ENCODE data around the gene SLC37A1.

The SLC37A1 gene

GRCh38 chr21:42518215-42518614, 4.6 kb downstream of the SLC37A1 start:
- H3K4me3 ChIP-seq (ENCODE audit: low read depth in 1 of 2, low read length in 1 of 2) = no peak overlapping the region
- H3K27ac ChIP-seq = no peak overlapping the region
- no peaks in the 10 kb centered on the region for H3K27me3 ChIP-seq
- peaks cover 9 to 14% of the 10 kb centered on the region in 2 experiments for H3K4me1 ChIP-seq (ENCODE audit: control insufficient read depth in 1 of 2, insufficient read depth in 1 of 2, low read depth in 1 of 2, low read length in 1 of 2)
- H3K9me3 ChIP-seq = no peaks in the 10 kb centered on the region
- peaks cover 35% of the 10 kb centered on the region for H3K36me3 ChIP-seq
- TF ChIP-seq, protein P1, sequence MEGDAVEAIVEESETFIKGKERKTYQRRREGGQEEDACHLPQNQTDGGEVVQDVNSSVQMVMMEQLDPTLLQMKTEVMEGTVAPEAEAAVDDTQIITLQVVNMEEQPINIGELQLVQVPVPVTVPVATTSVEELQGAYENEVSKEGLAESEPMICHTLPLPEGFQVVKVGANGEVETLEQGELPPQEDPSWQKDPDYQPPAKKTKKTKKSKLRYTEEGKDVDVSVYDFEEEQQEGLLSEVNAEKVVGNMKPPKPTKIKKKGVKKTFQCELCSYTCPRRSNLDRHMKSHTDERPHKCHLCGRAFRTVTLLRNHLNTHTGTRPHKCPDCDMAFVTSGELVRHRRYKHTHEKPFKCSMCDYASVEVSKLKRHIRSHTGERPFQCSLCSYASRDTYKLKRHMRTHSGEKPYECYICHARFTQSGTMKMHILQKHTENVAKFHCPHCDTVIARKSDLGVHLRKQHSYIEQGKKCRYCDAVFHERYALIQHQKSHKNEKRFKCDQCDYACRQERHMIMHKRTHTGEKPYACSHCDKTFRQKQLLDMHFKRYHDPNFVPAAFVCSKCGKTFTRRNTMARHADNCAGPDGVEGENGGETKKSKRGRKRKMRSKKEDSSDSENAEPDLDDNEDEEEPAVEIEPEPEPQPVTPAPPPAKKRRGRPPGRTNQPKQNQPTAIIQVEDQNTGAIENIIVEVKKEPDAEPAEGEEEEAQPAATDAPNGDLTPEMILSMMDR (IDR thresholded peaks at IDR 0.05) = no peak

GRCh38 chr21:42518626-42519025, 5.0 kb downstream of the SLC37A1 start:
- peaks cover 37% of the 10 kb centered on the region for H3K36me3 ChIP-seq
- H3K9me3 ChIP-seq = no peaks in the 10 kb centered on the region
- H3K4me3 ChIP-seq (ENCODE audit: low read depth in 1 of 2, low read length in 1 of 2) = no peak overlapping the region
- no peak overlapping the region for H3K27ac ChIP-seq
- TF ChIP-seq, protein P1 (IDR thresholded peaks at IDR 0.05) = no peak
- H3K27me3 ChIP-seq = no peaks in the 10 kb centered on the region
- H3K4me1 ChIP-seq (ENCODE audit: control insufficient read depth in 1 of 2, insufficient read depth in 1 of 2, low read depth in 1 of 2, low read length in 1 of 2) = peaks cover 8 to 13% of the 10 kb centered on the region in 2 experiments

DNA sequence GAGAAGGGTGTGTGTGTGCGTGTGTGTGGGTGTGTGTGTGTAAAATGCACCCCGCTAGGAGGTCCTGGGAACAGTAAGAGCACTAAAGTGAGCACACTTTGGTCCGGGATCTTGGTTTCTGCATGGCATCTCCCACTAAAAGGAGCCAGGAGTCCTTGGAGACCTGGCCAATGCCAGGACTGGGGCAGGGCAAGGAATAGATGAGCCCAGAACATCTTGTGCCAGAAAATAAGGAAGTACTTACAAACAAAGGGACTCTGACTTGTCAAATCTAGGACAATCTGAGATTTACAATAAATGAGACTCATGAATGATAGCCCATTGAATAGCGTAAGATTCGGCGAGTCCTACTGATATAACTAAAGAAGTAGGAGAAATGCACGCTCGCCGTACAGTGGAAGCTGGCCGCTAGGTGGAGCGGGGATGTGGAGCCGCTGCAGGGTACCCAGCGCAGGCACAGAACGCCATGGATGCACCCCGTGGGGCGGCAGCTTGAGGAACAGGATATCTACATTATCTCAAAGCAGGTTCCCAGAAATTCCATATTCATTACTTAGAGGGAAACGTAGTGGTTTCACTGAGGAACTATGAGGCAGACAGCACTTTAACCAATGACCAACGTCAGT, 7.1 kb downstream of the SLC37A1 start:
- no peak overlapping the region for H3K27ac ChIP-seq
- no peaks in the 10 kb centered on the region for H3K9me3 ChIP-seq
- H3K4me1 ChIP-seq (ENCODE audit: control insufficient read depth in 1 of 2, insufficient read depth in 1 of 2, low read depth in 1 of 2, low read length in 1 of 2) = no peaks in the 10 kb centered on the region
- peaks cover 42% of the 10 kb centered on the region for H3K36me3 ChIP-seq
- H3K27me3 ChIP-seq = no peaks in the 10 kb centered on the region
- no peak overlapping the region for H3K4me3 ChIP-seq (ENCODE audit: low read depth in 1 of 2, low read length in 1 of 2)
- TF ChIP-seq, protein P1 (IDR thresholded peaks at IDR 0.05) = no peak

- Histone ChIP-seq H3K4me1 (ENCODE audit: control insufficient read depth in 1 of 2, insufficient read depth in 1 of 2, low read depth in 1 of 2, low read length in 1 of 2) (no peaks in the 10 kb centered on the region), H3K27ac (no peak overlapping the region), H3K9me3 (no peaks in the 10 kb centered on the region), H3K4me3 (ENCODE audit: low read depth in 1 of 2, low read length in 1 of 2) (no peak overlapping the region), H3K36me3 (peaks cover 47% of the 10 kb centered on the region), H3K27me3 (no peaks in the 10 kb centered on the region)
- TF ChIP-seq, protein P1 (IDR thresholded peaks at IDR 0.05) = no peak
Measured at GRCh38 chr21:42521384-42521783, 7.7 kb downstream of the SLC37A1 start.

DNA sequence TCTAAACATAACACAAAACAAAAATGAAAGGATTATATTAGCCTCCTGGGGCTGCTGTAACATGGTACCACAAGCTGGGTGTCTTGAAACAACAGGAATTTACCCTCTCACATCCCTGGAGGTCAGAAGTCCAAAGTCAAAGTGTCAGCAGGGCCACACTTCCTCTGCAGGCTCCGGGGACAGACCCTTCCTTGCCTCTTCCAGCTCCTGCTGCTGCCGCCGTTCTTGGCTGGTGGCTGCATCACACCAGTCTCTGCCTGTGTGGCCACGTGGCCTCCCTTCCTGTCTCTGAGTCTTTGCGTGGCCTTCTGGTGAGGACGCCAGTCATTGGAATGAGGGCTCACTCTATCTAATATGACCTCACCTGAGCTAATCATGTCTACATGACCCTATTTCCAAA, 8.2 kb downstream of the SLC37A1 start:
- H3K4me1 ChIP-seq (ENCODE audit: control insufficient read depth in 1 of 2, insufficient read depth in 1 of 2, low read depth in 1 of 2, low read length in 1 of 2) = no peaks in the 10 kb centered on the region
- no peak overlapping the region for H3K27ac ChIP-seq
- no peaks in the 10 kb centered on the region for H3K9me3 ChIP-seq
- peaks cover 48% of the 10 kb centered on the region for H3K36me3 ChIP-seq
- TF ChIP-seq, protein P1 (IDR thresholded peaks at IDR 0.05) = no peak
- H3K27me3 ChIP-seq = no peaks in the 10 kb centered on the region
- H3K4me3 ChIP-seq (ENCODE audit: low read depth in 1 of 2, low read length in 1 of 2) = no peak overlapping the region
